Fibroblast of the conjunctiva (primary cell): ENCODE measurements around the gene IL1F10.
A peak's percentile ranks its signal among the peaks of the same experiment; 100 is the strongest.

Experiments used
- DNase-seq: peaks from one replicate; pipeline ENCODE4 v3.0.0-alpha.2; 2010; ENCODE audit warnings: low read depth

The IL1F10 gene

DNA sequence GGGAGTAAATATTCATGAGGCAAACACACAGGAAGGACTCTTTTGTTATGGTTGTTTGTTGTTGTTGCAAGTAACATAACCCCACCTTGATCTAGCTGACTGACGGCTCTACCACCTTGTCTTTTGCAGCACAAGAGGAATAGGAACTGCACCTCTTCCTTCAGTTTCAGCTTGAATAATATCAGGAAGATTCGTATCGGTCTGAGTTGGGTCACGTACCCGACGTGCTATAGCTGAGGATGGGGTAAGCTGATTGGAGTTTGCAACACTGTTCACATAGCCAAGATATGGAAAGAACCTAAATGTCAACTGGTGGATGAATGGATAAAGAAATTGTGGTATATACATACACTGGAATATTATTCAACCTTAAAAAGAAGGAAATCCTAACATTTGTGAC, 45.1 kb downstream of the IL1F10 start:
- DNase-seq: no peak

DNA sequence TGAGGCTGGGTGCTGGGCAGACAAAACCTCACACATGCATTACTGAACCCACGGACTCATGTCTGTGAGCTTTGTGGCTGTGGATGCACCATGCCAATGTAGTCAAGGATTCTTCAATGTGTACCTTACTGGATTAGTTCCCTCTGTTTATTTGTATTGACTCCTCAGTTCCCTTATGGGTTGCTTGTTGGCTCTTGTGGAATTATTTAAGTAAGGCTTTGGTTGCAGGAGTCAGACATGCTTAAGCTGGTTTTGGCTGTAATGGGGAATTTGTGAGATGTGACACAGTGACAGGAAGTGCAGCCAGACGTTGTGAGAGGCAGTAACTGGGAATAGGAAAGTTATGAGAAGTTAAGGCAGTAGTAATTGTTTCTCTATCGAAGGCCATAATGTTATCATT, 46.0 kb downstream of the IL1F10 start:
- no peak for DNase-seq

DNA sequence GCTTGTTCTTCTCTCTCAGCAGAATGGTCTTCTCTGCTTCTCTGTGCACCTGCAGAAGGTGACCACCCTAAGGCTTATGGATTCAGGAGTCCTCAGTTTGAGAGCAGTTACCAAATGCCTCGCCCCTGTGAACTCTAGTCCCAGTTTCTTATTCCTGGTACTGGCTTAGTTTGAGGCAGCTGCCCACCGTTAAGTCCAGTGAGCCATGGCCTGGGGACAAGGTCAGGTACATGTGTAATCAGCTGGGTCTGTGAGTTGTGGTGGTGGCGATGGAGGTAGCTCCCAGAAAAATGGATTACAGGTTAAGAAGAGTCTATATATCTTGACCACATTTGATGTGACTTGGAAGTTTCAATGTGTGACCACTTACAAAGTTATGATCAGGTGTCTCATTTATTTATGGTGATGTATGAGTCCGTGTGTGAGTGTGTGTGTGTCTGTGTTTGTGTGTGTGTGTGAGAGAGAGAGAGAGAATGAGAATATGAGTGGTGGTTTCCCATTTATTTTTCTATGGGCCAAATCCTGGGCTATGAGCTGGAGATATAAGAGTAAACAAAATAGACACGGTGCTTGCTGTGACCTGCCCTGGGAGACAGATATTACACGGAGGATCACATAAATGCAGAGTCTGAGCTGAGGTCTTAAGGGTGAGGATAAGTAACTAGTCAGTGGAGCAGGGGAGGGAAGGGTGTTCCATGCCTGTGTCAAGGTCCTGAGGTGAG, 46.6 kb downstream of the IL1F10 start:
- no peak for DNase-seq

DNA sequence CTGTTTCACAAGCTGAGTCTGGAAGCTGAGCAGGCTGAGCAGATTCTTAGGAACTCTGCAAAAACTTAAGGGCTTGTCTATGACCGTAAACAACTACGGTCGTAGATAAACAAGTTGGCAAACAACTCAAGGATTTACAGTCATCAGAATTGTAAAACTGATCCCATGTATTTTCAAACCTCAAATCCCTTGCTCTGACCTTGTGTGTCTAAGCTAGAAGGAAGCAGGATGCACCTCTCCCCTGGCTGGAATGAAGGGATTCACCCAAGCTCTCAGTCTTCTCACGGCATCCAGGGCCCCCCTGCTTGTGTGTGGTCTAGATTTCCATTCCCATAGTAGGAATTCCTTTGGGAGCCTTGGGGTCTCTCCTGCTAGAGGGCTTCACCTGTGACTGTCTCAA, 47.2 kb downstream of the IL1F10 start:
- no peak for DNase-seq

DNA sequence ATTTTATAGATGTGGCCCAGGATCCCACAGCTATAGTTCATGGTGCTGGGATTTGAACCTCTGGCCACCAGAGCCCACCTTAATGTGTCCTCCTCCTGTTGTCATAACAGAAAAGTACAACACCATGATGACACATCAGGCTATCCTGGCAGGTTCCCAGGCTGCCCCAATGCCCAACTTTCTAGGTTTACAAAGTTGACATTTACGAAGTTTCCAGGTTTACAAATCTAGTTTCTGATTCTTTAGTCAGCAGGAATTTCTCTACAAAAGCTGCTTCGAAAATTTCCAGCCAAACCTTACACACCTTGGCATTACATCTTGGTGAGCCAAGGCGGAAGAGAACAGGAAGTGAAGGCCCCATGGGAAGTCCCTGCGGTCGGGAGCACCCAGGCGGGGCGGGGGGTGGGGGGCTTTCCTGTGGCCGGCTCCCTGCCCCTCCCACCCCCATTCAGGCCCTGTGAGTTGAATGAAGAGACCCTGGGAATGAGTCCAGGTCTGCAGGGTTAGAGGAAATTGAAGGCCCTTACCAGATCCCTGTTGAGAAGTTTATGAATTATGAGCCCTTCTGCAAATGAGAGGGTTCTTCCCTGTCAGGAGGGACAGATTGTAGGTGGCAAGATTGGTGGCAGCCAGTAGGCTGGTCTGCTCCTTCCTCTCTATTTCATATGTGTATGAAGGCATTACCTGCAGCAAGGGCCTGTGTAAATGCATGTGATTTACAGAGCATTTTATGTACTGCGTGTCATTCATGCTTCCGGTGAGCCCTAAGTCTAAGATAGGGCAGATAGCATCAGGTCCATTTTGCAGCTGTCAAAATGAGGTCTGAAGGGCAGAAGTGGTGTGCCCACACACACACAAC, 48.6 kb downstream of the IL1F10 start:
- no peak for DNase-seq

DNA sequence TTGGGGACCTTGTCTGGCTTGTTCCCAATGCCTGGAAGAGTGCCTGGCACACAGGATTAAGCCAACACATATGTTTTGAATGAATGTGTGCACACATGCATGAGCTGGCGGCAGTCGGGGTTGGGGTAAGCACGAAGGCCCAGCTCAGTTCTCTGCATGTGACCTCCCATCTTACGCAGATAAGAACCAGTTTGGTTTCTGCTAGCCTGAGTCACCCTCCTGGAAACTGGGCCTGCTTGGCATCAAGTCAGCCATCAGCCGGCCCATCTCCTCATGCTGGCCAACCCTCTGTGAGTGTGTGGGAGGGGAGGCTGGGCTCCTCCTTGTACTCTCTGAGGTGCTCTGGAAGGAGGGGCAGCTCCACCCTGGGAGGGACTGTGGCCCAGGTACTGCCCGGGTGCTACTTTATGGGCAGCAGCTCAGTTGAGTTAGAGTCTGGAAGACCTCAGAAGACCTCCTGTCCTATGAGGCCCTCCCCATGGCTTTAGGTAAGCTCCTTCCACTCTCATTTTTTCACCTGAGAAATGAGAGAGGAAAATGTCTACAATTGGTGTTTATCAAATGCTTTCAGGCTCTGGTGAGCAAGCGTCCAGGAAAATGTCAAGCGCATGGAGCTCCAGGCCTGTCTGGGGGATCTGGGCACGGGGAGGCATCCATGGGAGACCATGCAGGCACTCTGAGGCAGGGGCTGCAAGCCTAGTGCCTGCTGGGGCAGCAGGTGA, 49.9 kb downstream of the IL1F10 start:
- peak; percentile 96 for DNase-seq

DNA sequence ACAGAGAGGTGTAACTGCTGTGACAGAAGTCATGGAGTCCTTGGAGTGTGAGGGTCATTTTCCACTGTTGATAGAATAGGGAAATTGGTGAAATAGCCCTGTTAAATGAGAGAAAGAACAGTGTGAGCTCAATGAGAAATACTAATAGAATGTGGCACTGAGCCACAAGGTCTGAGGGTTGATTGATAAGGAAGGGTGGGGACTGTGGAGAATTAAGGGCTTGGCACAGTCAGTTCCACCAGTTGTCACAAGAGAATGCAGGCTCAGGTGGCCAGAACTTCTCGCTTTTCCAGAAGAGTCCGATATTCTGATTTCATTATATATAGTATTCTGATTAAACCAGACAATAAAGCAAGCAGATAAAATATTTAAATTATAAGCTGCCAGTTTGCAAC, 50.5 kb downstream of the IL1F10 start:
- DNase-seq: no peak

DNA sequence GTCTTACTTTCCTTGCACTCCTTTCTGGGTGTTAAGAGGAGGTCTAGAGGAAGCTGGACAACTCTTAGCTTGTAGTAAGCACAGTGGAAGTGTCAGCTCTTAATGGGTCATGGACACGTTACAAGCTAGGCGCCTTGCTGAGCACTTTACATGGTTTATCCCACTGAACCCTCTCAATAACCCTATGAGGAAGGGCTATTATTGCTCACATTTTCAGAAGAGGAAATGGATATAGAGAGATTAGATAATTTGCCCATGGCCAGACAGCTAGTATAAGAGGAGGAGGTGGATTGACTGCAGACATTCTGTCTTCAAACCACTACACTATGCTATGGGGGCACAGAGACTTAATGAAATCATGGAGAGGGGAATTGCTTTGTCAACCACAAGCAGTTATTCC, 51.3 kb downstream of the IL1F10 start:
- no peak for DNase-seq

DNA sequence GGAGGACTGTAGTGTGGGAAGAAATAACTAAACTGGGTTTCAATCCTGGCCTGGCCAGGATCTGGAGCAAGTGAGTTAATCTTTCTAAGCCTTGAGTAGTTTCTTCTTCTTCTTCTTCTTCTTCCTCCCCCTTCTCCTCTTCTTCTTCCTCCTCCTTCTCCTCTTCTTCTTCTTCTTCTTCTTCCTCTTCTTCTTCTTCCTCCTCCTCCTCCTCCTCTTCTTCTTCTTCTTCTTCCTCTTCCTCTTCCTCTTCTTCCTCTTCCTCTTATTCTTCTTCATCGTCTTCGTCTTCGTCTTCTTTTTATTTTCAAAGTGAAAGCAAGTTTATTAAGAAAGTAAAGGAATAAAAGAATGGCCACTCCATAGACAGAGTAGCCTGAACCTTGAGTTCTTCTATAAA, 53.1 kb downstream of the IL1F10 start:
- DNase-seq: no peak

DNA sequence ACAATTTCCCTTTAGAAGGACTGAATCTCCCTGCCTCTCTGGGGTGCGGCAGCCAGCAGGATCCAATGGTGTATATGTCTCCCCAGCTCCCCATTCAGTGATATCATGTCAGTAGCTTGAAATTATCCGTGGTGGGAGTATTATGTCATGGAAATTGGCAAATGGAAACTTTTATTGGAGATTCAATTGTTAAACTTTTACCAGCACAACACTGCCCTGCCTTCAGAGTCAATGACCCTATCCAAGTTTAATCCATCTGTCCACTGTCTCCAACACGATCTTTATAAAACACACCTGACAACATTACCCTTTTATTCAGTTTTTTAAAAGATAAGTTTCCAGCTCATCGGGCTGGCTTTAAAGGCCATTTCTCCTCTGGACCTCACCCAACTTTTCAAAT, 54.6 kb downstream of the IL1F10 start:
- DNase-seq: no peak

DNA sequence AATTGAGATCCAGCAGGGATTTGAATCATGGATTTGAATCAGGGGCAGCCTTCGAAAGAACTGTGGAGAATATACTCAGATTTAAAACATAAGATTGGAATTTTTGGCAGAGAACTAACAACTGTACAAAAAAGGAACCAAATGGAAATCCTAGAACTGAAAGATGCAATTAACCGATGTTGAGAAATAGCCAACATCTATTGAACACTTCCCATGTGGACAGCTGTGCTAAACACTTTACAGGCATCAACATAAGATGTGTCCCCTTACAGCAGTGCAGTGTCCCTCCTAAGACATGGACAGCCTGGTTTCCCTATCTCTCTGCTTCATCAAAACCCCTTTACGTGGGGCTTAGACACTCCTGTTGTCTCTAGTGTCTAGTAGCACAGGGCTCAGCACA, 56.0 kb downstream of the IL1F10 start:
- DNase-seq: no peak

DNA sequence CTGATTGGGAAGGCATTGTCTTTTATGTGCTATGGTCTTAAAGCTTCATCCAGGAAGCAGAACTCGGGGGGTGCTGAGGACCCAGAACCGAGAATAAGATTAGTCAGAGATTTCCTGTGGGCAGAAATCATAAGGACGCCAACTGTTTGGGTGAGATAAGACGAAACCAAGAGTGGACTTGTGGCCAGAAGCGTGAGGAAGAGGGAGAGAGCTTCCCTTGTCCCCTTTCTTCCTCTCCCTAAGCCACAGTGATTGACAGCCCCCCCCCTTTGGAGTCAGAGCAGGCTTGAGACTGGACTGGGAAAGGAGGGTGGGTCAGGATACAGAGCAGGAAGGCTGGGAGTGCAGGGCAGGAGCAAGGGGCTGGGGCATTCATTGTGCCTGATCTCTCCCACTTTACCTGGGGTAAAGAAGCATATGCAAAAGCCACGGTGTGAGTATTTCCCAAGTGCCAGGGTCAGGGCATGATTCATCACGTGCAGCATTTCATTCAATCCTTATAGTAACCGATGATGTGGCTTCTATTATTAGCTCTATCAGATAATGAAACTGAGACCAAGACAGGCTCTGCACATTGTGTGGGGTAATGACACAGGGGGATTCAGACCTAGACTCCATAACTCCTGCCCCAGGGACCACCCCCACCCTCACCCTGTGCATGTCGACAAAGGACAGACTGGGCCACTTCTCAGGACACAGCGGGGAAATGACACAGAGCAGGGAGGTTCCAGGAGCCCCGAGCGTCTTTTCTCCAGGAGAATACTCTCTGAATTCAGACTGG, 56.6 kb downstream of the IL1F10 start:
- DNase-seq: no peak
